C4-2B (cell line): ENCODE data around the gene STAMBPL1.

Experiments
- CTCF ChIP-seq: fragments of 450-650 bp; conservative IDR thresholded peaks from 2 replicates; pipeline ENCODE4 v1.5.1; 2017; ENCODE audit warnings: mild to moderate bottlenecking
- ZFX ChIP-seq: fragments of 450-650 bp; IDR thresholded peaks from 2 replicates; pipeline ENCODE4 v1.6.1; 2017

GRCh38 chr10:88835096-88835909 is 44.7 kb upstream of the STAMBPL1 start:
- TF ChIP-seq CTCF: peak; percentile 73
- no peak for TF ChIP-seq ZFX
